ENCODE results near the gene WIPF3.

WIPF3 gene

DNA sequence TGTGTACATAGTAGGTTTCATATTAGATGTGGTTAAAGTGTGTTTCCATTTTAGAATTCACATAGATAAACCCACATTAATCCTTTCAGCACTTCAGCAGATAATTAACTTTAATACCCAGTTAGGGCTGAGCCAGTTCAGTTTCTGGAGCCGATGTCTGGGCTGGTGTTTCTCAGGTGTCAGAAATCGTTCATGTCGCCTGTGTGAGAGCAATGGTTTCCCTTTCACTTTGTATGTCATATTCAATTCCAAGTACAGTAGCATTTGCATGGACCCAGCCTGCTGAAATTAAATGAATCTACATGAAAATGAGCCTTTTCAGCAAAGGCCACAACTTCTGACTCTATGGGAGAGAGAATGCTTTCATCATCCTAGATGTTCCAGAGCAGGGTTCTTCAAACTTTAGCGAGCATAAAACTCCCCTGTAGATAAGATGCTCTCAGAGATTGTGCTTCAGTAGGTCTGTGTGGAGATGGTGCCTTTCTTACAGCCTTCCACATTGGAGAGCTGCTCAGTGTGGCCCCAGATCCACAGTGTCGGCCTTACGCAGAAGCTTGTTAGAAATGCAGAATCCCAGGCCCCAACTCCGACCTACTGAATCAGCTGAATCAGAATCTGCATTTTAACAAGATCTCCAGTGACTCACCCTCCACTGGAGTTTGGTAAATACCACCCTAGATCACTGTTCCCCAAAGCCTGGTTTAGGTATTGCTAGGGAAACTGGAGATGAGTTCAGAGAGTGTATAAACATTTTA is 19.6 kb downstream of the WIPF3 start:
- H3K9me3 ChIP-seq (ENCODE audit: severe bottlenecking) = no peaks in the 10 kb centered on the region
- no peak overlapping the region for H3K4me3 ChIP-seq (ENCODE audit: severe bottlenecking)
- DNase-seq (ENCODE audit: low spot score) (no peak), ATAC-seq (ENCODE audit: low read depth) (no peak)
- H3K27ac ChIP-seq (ENCODE audit: poor library complexity, severe bottlenecking) = no peak overlapping the region
- TF ChIP-seq CTCF (IDR thresholded peaks at IDR 0.05; ENCODE audit: poor library complexity, severe bottlenecking) = no peak
- no peaks in the 10 kb centered on the region for H3K4me1 ChIP-seq (ENCODE audit: insufficient read depth, poor library complexity, severe bottlenecking)
- peaks cover 49% of the 10 kb centered on the region for H3K27me3 ChIP-seq (ENCODE audit: insufficient read depth, poor library complexity, severe bottlenecking)
- no peaks in the 10 kb centered on the region for H3K36me3 ChIP-seq (ENCODE audit: low read depth)

DNA sequence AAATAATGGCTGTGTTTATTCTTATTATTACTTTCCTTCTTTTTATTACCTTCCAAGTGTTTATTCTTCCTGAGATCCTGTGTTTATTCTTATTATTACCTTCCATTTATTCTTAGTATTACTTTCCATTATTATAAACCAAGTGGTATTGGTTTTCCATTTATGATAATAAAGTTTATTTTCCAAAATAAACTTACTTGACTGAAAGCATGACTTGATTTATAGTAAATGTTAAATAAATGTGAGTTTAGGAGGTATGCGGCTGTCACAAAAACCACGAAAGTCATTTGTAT is 20.2 kb downstream of the WIPF3 start:
- no peaks in the 10 kb centered on the region for H3K4me1 ChIP-seq (ENCODE audit: insufficient read depth, poor library complexity, severe bottlenecking)

DNA sequence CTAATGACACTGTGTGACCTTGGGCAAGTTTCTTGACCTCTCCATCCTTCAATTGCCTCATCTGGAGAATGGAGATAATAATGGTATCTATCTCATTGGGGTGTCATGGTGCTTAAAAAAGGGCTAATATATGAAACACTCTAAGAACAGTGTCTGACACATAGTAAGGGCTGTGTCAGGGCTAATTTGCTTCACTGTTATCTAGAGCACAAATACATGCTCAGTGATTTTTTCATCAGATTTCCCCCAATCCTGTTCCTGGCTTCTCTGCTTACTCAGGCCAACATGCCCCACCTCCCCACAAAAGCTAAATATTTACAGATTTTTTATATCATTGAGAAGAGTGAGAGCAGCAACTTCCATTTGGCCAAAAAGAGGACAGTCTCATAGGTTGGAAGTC is 20.6 kb downstream of the WIPF3 start:
- Histone ChIP-seq H3K9me3 (ENCODE audit: severe bottlenecking) (no peaks in the 10 kb centered on the region), H3K4me3 (ENCODE audit: severe bottlenecking) (no peak overlapping the region), H3K36me3 (ENCODE audit: low read depth) (no peaks in the 10 kb centered on the region), H3K4me1 (ENCODE audit: insufficient read depth, poor library complexity, severe bottlenecking) (no peaks in the 10 kb centered on the region), H3K27ac (ENCODE audit: poor library complexity, severe bottlenecking) (no peak overlapping the region), H3K27me3 (ENCODE audit: insufficient read depth, poor library complexity, severe bottlenecking) (peaks cover 40% of the 10 kb centered on the region)
- ATAC-seq (ENCODE audit: low read depth) = no peak
- TF ChIP-seq CTCF (IDR thresholded peaks at IDR 0.05; ENCODE audit: poor library complexity, severe bottlenecking) = no peak
- no peak for DNase-seq (ENCODE audit: low spot score)

More for the DNA sequence above, 20.2 kb downstream of the WIPF3 start:
- DNase-seq (ENCODE audit: low spot score) = no peak
- no peak for TF ChIP-seq CTCF (IDR thresholded peaks at IDR 0.05; ENCODE audit: poor library complexity, severe bottlenecking)
- Histone ChIP-seq H3K27ac (ENCODE audit: poor library complexity, severe bottlenecking) (no peak overlapping the region), H3K9me3 (ENCODE audit: severe bottlenecking) (no peaks in the 10 kb centered on the region), H3K36me3 (ENCODE audit: low read depth) (no peaks in the 10 kb centered on the region), H3K27me3 (ENCODE audit: insufficient read depth, poor library complexity, severe bottlenecking) (peaks cover 43% of the 10 kb centered on the region), H3K4me3 (ENCODE audit: severe bottlenecking) (no peak overlapping the region)
- no peak for ATAC-seq (ENCODE audit: low read depth)

DNA sequence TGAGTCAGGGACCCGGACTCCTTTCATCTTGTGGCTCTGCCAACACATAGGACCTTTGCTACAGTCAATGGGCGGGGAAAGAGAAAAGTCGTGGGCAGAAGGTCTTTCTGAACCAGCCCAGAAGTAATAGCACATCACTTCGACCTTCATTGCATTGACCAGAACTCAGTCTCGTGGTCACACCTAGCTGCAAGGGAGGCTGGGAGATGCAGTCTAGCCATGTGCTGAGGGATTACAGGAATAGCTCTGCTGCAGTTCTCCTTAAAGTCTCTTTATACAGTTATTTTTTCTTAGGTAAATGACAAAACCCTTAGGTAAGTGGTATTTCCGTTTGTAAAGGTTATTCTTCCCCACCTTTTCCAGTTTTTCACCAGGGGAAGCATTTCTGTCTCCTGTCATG is 25.4 kb downstream of the WIPF3 start:
- no peak for TF ChIP-seq CTCF (IDR thresholded peaks at IDR 0.05; ENCODE audit: poor library complexity, severe bottlenecking)
- H3K4me1 ChIP-seq (ENCODE audit: insufficient read depth, poor library complexity, severe bottlenecking) = no peaks in the 10 kb centered on the region
- DNase-seq (ENCODE audit: low spot score) (no peak), ATAC-seq (ENCODE audit: low read depth) (no peak)
- H3K9me3 ChIP-seq (ENCODE audit: severe bottlenecking) = no peaks in the 10 kb centered on the region
- H3K27me3 ChIP-seq (ENCODE audit: insufficient read depth, poor library complexity, severe bottlenecking) = peaks cover 12% of the 10 kb centered on the region
- no peak overlapping the region for H3K27ac ChIP-seq (ENCODE audit: poor library complexity, severe bottlenecking)
- no peak overlapping the region for H3K4me3 ChIP-seq (ENCODE audit: severe bottlenecking)
- no peaks in the 10 kb centered on the region for H3K36me3 ChIP-seq (ENCODE audit: low read depth)

- no peak for TF ChIP-seq CTCF (IDR thresholded peaks at IDR 0.05; ENCODE audit: poor library complexity, severe bottlenecking)
- H3K4me1 ChIP-seq (ENCODE audit: insufficient read depth, poor library complexity, severe bottlenecking) = no peaks in the 10 kb centered on the region
- DNase-seq (ENCODE audit: low spot score) = no peak
- no peak overlapping the region for H3K4me3 ChIP-seq (ENCODE audit: severe bottlenecking)
- no peaks in the 10 kb centered on the region for H3K36me3 ChIP-seq (ENCODE audit: low read depth)
- no peak overlapping the region for H3K27ac ChIP-seq (ENCODE audit: poor library complexity, severe bottlenecking)
- no peak for ATAC-seq (ENCODE audit: low read depth)
- peaks cover 4% of the 10 kb centered on the region for H3K27me3 ChIP-seq (ENCODE audit: insufficient read depth, poor library complexity, severe bottlenecking)
- no peaks in the 10 kb centered on the region for H3K9me3 ChIP-seq (ENCODE audit: severe bottlenecking)
Observed at GRCh38 chr7:29833929-29834328, 27.6 kb downstream of the WIPF3 start.

All from RWPE2 (cell line).